Activated CD8-positive, alpha-beta memory T cell treated with anti-CD3 and anti-CD28 coated beads, Interleukin-2, amount 50 U/mL, for 4 hours (primary cell): ENCODE measurements around the gene DACT1.

ENCODE experiments used
- DNase-seq: peaks from one replicate; pipeline ENCODE4 v3.0.0-alpha.2; 2020

DACT1 gene

DNA sequence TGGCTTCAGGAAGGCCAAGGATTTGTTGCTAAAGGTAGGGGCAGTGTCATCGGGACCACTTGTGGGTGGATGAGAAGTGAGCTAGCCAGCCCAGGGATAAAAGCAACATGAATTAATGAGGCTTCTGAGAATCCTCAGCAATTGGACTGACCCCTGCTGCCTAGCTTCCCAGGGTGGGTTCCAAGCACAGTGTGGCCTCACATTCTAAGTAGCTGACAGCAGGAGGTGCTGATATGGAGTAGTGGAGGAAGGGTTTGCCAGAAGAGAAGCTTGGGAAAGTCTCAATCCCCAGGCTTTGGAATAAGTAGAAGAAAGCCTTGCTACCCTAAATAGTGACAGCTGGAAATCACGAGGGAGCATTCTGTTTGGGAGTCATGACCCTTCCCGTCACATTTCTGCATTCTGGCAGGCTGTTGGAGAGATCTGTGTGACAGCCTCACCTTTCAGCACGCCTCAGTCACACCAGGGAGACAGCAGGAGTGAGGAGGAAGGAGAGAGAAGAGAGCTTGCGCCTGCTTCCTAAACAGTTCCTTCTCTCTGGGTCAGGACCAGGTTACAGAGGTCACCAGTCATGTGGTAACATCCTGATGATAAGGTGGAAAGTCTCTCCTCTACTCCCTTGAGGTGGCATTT is 31.2 kb downstream of the DACT1 start:
- no peak for DNase-seq

DNA sequence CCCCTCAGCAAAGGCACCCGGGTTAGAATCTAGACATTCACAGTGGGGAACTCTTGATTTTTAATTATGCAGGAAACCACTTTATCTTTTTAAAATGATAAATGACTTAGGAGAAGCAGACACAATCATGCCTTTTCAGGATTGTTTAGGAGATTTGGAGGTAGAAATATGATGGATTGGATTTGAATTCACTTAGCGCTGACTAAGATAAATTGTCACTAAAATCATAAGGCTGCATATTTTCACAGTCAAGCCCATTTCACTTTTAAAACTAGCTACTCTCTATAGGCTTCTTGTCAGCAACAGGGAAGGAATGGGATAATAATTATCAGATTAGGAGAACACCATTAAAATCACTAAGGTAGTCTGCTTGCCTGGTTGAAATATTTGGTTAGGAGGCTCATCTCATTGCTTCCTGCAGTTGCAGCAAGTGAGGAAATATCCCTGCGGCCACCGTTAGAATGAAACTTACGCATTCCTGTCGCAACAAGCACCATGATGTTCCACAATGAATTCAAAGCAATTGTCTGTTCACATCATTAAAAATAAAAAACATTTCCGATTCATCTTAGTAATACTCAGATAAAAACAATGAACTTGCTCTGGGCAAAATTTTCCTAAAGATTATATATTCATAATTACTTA is 31.9 kb downstream of the DACT1 start:
- DNase-seq, result no peak

DNA sequence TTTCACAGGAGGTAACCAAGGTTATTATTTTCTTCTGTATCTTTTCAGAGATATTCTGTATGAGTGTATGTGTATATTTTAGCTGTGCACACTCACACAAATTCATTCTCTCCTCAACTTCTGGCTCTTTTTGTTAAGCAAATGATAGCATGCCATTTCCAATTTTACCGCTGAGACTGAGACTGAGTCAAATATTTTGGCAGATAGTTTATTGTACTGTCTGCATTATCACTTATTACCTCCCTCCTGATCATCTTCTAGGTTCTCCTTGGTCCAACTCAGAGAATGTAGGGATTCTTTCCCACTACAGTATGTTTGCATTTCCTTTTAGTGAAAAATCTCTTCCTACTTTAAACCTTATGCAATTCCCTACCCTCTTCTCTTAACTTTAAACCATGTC is 33.3 kb downstream of the DACT1 start:
- DNase-seq, result no peak

DNA sequence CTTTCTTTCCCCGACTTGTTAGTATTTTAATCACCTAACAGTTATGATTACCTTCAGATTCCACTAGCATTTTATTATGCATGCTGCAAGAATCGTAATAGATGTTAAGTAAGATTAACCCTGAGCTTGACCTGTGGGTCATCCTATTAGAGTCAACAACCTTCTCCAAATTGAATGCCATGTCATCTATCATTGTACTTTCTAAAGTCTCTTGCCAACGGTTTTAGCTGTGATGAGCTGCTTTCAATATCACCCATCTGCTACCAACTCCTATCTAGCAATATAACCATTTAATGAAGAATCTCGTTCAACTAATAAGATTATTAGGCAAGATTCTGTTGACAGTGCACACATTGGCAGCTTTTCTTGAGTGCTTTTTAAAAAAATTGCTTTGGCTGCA is 33.7 kb downstream of the DACT1 start:
- DNase-seq, result no peak

- no peak for DNase-seq
Observed at GRCh38 chr14:58673722-58674121, 36.0 kb downstream of the DACT1 start.

- DNase-seq, result no peak
Observed at GRCh38 chr14:58677001-58677400, 39.2 kb downstream of the DACT1 start.

DNA sequence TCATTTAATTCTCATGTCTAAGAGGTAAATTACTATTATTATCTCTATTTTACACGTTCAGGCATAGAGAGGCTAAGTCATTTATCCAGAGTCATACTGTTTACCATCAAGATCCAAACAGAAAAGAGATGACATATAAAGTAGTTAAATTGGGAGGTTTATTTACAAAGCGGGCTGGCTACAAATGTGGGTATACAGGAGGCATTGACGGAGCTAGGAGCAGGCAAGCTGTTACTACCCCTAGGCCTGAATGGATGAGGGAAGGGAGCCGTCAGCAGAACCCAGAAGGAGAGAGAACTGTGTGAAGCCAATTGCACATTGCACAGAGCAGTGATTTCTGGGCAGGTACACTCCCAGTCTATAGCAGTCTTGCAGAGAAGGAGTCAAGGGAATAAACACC is 39.8 kb downstream of the DACT1 start:
- DNase-seq, result no peak

- DNase-seq, result no peak
Observed at GRCh38 chr14:58677996-58678395, 40.2 kb downstream of the DACT1 start.

GRCh38 chr14:58680698-58681097 is 42.9 kb downstream of the DACT1 start:
- DNase-seq, result no peak

GRCh38 chr14:58687232-58687795 is 49.6 kb downstream of the DACT1 start:
- DNase-seq, result no peak

GRCh38 chr14:58690801-58691516 is 53.2 kb downstream of the DACT1 start:
- DNase-seq, result no peak

DNA sequence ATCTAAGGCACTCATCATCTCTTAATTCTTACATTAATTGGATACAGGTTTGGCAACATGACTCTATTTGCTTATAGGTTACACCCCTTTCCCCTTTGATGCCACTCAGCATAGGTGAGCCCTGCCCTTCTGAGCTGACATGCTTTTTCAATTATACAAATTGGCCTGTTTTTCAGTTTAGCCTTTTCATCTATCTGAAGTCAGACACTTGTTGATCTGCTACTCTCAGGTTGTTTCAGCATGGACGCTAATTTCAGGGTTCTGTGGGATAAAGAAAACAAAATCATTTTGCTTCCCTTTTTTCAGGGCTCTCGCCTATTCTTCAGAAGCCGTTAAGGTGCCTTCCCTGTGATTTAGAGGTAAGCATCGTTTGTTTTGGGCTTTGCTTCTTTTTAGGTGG is 55.3 kb downstream of the DACT1 start:
- DNase-seq, result no peak

- DNase-seq, result no peak
Observed at GRCh38 chr14:58695514-58695913, 57.8 kb downstream of the DACT1 start.

DNA sequence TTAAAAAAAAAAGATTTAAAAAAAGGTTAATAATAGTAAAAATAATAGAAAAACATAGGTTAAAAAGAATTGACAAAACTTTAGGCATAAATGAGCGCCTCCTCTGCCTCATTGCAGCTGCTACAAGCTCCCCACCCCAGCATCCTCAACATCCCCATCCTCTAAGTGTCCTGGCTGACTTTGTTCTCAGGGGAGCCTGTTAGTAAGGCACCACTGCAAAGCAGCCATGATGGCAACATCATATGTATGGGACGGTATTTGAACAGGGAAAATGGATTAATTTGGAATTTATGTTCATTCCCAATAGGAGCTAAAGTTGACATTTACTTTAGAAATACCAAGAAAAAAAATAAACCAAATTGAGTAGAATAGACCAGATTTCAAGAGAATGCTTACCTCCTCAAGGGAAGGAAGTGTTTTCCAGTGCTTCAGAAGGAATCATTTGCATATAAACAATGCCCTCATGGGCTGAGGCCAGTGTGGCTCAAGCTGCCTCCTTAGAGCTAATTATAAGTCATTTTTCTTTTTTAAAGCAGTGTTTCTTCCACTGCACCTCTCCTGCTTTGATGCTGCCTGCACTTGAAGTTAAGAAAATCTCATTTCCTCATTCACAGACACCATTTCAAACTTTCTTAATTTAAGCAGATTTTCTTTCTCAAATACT is 59.6 kb downstream of the DACT1 start:
- DNase-seq, result no peak
